Activated naive CD8-positive, alpha-beta T cell treated with anti-CD3 and anti-CD28 coated beads, Interleukin-2, amount 50 U/mL, for 16 hours (primary cell): ENCODE measurements around the gene CORO1A.
"Not testable (repeated sequence)": the region's sequence is repeated elsewhere in the genome, so short reads cannot be mapped to it uniquely, and the experiment has no call there.

Experiments used
- DNase-seq: peaks from one replicate; pipeline ENCODE4 v3.0.0-alpha.2; 2020; ENCODE audit warnings: low read depth, low spot score

Gene CORO1A

GRCh38 chr16:30199608-30200343 is 16.4 kb downstream of the CORO1A start:
- not testable (repeated sequence) for DNase-seq

GRCh38 chr16:30205541-30206236 is 22.3 kb downstream of the CORO1A start:
- DNase-seq: not testable (repeated sequence)

GRCh38 chr16:30206252-30206651 is 22.9 kb downstream of the CORO1A start:
- not testable (repeated sequence) for DNase-seq

GRCh38 chr16:30207063-30207704 is 23.8 kb downstream of the CORO1A start:
- DNase-seq: not testable (repeated sequence)

GRCh38 chr16:30209032-30209431 is 25.6 kb downstream of the CORO1A start:
- DNase-seq: not testable (repeated sequence)

- not testable (repeated sequence) for DNase-seq
Observed at GRCh38 chr16:30211414-30211813, 28.0 kb downstream of the CORO1A start.

GRCh38 chr16:30217082-30217481 is 33.7 kb downstream of the CORO1A start:
- not testable (repeated sequence) for DNase-seq
